Measurements from ENCODE around the gene TPCN1.

DNA sequence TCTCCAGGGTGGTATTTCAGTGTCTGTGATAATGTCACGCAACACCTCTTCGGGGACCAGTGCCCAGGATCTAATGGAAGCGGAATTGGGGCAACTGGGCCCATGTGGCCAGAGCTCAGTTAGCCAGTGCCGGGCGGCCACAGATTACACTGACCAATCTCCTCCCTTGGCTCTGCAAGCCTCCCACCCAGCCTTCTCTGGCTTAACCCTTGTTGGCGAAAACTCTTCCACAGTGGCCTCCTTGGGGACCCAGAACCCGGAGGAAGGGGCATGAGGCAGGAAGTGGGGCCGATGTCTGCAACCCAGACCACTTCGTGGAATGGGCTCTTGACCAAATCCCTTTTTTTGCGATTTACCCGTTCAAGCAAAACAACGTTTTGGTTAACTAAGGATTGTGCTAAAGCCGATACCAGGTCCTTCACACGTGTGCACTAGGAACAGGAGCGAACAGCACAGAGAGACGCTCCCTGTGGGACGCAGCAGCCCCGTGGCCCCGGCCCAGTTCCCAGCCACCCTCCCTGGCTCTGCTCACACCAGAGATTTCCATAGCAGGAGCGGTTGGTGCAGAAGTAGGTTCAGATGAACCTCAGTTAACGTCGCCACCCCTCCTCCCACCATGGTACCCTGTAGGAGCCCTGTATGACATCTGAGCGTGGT is 75.4 kb downstream of the TPCN1 start:
- TF ChIP-seq, protein P1, sequence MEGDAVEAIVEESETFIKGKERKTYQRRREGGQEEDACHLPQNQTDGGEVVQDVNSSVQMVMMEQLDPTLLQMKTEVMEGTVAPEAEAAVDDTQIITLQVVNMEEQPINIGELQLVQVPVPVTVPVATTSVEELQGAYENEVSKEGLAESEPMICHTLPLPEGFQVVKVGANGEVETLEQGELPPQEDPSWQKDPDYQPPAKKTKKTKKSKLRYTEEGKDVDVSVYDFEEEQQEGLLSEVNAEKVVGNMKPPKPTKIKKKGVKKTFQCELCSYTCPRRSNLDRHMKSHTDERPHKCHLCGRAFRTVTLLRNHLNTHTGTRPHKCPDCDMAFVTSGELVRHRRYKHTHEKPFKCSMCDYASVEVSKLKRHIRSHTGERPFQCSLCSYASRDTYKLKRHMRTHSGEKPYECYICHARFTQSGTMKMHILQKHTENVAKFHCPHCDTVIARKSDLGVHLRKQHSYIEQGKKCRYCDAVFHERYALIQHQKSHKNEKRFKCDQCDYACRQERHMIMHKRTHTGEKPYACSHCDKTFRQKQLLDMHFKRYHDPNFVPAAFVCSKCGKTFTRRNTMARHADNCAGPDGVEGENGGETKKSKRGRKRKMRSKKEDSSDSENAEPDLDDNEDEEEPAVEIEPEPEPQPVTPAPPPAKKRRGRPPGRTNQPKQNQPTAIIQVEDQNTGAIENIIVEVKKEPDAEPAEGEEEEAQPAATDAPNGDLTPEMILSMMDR (conservative IDR thresholded peaks at IDR 0.05; ENCODE audit: low read depth, low read length), result no peak
- no peak for TF ChIP-seq EZH2 (IDR thresholded peaks at IDR 0.05; ENCODE audit: borderline replicate concordance, low read depth, low read length, poor library complexity, severe bottlenecking)
